Activated T-helper 17 cell treated with anti-CD3 and anti-CD28 coated beads, Interleukin-2, amount 50 U/mL, for 72 hours (primary cell): ENCODE measurements around the gene SERTAD4. TPM values are rescaled to one million over a fixed set of nuclear protein-coding genes. Genes with fewer than 3 reads are reported as not detected.
"Not testable (repeated sequence)": the region's sequence is repeated elsewhere in the genome, so short reads cannot be mapped to it uniquely, and the experiment has no call there.

Experiments
- ATAC-seq: fragments of 150-1000 bp; cut with Tn5 transposase; replicated peaks from 2 replicates; pipeline ENCODE4 v1.10.0; 2021; ENCODE audit warnings: mild to moderate bottlenecking, moderate library complexity
- H3K27ac Mint-ChIP-seq: one replicate; pipeline ENCODE4 v1.8.0; 2022; ENCODE audit warnings: mixed read lengths
- H3K27me3 Mint-ChIP-seq: one replicate; pipeline ENCODE4 v1.8.0; 2022; ENCODE audit warnings: mixed read lengths
- H3K36me3 Mint-ChIP-seq: one replicate; pipeline ENCODE4 v1.8.0; 2022; ENCODE audit warnings: low read depth, mild to moderate bottlenecking, mixed read lengths
- H3K4me1 Mint-ChIP-seq: one replicate; pipeline ENCODE4 v1.8.0; 2022; ENCODE audit warnings: mixed read lengths
- H3K4me3 Mint-ChIP-seq: one replicate; pipeline ENCODE4 v1.8.0; 2022; ENCODE audit warnings: mild to moderate bottlenecking, mixed read lengths
- H3K9me3 Mint-ChIP-seq: one replicate; pipeline ENCODE4 v1.8.0; 2022; ENCODE audit warnings: mixed read lengths
- total RNA-seq, 2 donors: library from RNA; stranded (reverse); gene quantifications; one replicate each; pipeline ENCODE4 v1.2.3, GENCODE V29; 2022

Gene SERTAD4
- total RNA-seq, 2 donors from 2014 or later = not detected

DNA sequence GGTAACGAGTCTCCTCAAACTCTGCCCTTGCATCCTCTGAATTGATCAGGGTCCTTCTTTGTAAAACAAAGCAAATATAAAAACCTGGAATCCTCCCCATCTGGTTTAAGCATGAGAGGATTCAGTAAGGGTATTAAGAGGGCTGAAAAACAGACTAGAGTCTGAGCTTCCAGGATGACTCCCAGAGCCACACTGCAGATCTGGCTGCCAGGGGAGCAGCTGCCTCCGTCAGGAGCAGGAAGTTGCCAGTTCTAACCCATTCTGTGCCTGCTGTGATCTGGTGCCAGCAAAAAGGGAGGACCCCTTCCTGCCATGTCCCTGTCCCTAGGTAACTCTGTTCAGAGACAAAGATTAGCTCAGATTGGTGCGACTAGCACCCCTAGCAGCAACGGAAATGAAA lies 27.5 kb downstream of the SERTAD4 start:
- H3K27ac Mint-ChIP-seq = no peak overlapping the region
- no peaks in the 10 kb centered on the region for H3K9me3 Mint-ChIP-seq
- no peaks in the 10 kb centered on the region for H3K36me3 Mint-ChIP-seq
- no peaks in the 10 kb centered on the region for H3K4me1 Mint-ChIP-seq
- H3K4me3 Mint-ChIP-seq = no peak overlapping the region
- no peak for ATAC-seq
- peaks cover 22% of the 10 kb centered on the region for H3K27me3 Mint-ChIP-seq

DNA sequence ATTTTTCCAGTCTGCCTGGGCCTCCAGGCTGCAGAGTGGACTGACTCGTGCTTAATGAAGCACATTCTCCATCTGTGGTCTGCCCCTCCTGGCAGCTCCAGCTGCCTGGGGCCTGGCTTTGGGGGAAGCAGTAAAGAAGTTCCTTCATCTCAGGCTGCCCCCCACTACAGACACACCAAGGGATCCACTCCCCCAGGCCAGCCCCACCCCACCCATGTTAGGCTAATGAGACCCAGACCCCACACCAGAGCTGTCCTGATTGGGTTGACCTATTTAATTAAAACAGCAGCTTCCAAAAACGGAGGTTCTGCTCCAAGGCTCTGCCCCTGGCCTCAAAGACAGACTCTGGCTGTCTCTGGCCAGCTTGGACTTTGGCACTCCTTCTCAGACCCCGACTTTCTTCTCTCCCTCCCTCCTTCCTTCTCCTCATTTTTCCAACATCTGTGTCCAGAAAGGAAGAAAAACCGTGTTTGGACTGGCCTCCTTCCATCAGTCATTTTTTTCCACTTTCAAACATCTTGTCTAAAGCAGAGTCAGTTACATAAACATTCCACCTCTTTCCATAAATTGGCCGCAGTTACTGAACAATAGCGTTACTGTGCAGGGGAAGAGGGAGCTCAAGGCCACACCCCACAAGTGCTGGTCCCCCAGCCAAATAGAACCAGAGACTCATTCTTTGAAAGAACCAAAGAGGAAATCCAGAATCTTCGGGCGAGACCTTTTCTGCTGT lies 29.7 kb downstream of the SERTAD4 start:
- ATAC-seq = no peak
- H3K4me1 Mint-ChIP-seq = no peaks in the 10 kb centered on the region
- H3K27me3 Mint-ChIP-seq = peaks cover 14% of the 10 kb centered on the region
- no peak overlapping the region for H3K4me3 Mint-ChIP-seq
- H3K27ac Mint-ChIP-seq = no peak overlapping the region
- H3K9me3 Mint-ChIP-seq = no peaks in the 10 kb centered on the region
- no peaks in the 10 kb centered on the region for H3K36me3 Mint-ChIP-seq

DNA sequence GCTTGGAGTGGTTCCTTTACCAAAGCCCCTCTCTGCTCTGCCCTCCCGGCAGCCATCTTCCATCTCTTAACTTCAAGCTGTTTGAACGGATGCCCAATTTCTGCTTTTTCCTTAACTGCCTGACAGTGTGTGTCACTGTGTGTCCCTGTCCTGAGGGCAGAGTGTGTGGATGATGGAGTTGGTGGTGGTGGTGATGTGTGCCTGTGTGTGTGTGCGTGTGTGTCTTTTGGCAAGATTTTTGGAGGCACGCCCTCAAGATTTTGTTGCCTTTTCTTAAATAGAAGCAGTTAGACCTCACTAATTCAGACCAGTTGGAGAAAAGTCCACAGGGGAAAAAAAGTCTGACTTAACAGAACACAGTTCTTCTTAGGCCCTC lies 30.3 kb downstream of the SERTAD4 start:
- Mint-ChIP-seq H3K4me1 (no peaks in the 10 kb centered on the region), H3K4me3 (no peak overlapping the region), H3K9me3 (no peaks in the 10 kb centered on the region), H3K27me3 (peaks cover 10% of the 10 kb centered on the region), H3K36me3 (no peaks in the 10 kb centered on the region), H3K27ac (no peak overlapping the region)
- no peak for ATAC-seq

DNA sequence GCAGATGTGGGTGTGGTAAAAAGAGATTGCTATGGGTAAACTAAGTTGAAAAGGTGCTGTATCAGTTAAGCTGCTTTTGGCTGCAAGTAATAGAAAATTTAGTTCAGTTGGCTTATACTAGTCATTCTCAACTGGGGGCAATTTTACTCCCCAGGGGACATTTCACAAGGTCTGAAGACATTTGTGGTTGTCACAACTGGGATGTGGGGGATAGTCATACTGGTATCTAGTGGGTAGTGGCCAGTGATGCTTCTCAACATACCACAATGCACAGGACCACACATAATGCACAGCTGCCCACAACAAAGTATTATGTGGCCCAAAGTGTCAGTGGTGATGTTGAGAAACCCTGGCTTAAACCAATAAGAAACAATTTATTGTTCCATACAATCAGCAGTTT lies 31.4 kb downstream of the SERTAD4 start:
- no peaks in the 10 kb centered on the region for H3K36me3 Mint-ChIP-seq
- no peak overlapping the region for H3K4me3 Mint-ChIP-seq
- H3K4me1 Mint-ChIP-seq = no peaks in the 10 kb centered on the region
- no peak overlapping the region for H3K27ac Mint-ChIP-seq
- no peak for ATAC-seq
- no peaks in the 10 kb centered on the region for H3K9me3 Mint-ChIP-seq
- peaks cover 14% of the 10 kb centered on the region for H3K27me3 Mint-ChIP-seq

DNA sequence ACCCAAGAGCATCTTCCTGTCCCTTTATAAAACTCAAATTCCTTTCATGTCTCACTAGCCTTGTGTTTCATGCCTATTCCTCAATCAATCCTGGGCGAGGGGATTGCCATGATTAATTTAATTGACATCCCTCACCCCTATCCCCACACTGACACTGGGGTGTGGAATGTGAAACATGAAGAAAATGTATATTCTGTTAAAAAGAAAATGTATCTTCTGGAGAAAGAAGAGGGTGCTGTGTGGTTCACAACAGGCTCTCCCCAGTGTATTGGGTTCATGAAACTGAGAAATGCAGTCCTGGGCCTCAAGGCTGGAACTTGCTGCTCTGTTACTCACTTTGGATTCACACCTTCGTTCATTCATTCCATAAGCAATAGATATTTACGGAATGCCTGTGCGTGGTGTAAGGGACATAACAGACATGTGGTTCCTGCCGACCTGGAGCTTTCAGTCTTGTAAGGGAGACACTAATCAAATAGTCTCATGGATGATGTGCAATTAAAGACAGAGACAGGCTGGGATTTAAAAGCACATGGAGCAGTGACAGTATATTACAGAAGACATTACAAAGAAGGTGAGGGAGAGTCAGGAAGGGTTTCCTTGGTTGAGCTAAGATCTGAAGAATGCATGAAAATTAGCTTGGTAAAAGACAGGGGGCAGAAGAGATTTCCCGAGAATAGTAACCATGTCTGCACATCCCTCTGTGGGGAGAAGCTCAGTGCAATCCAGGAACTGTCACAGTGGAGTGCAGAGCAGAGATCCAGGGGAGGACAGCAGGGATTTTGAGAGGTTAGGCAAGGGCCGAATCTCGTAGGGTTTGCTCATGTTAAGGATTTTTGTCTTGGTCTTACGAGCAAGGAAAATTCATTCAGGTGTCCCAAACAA lies 32.1 kb downstream of the SERTAD4 start:
- Mint-ChIP-seq H3K27ac (no peak overlapping the region), H3K9me3 (no peaks in the 10 kb centered on the region), H3K27me3 (peaks cover 13% of the 10 kb centered on the region), H3K36me3 (no peaks in the 10 kb centered on the region), H3K4me1 (no peaks in the 10 kb centered on the region), H3K4me3 (no peak overlapping the region)
- no peak for ATAC-seq

DNA sequence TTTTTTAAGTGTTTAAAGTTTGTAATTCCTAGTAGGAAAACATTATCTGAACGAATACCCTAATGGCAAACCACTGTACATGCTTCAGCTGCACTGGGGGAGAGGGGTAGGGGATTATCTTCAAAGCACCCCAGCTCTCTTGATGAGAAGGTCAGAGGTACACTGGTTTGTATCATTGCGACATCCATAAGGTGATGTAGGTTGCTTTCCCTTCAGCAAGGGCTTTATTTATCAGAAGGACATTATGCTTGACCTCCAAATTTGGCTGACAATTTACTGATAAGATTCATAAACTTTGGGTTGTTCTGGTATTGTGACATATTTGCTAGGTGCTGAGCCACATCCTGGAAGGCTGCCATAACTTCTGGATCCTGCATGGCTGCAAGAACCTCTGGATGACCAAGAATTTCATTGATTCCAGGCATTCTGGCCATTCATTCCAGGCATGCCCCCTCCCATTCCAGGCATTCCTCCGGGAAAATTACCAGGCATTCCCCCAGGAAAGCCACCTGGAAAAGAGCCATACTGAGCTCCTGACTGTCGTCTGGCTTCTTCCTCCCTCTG lies 32.9 kb downstream of the SERTAD4 start:
- not testable (repeated sequence) for H3K4me1 Mint-ChIP-seq, H3K36me3 Mint-ChIP-seq, H3K27ac Mint-ChIP-seq, H3K4me3 Mint-ChIP-seq, ATAC-seq, H3K9me3 Mint-ChIP-seq
- H3K27me3 Mint-ChIP-seq = peaks cover 17% of the 10 kb centered on the region

DNA sequence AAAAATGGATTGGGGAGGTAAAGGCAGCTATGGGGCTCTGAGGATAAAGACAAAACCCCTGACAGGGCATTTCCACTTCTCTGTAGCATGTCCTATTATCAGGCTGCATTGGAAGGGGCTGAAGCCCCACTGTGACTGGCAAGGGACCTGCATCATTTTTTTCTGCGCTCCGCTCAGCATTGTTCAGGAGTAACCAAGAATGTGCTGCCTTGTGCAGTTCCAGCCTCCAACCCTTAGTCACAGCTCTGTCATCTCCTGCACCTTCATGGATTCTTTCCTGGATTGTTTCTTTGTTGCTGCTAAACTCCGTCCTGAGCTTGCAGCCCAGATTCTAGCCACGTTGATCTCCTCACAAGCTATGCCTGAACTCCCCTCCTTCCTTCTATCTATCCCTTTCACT lies 37.4 kb downstream of the SERTAD4 start:
- Mint-ChIP-seq H3K27ac (no peak overlapping the region), H3K36me3 (no peaks in the 10 kb centered on the region), H3K27me3 (peaks cover 24% of the 10 kb centered on the region), H3K9me3 (no peaks in the 10 kb centered on the region), H3K4me3 (no peak overlapping the region), H3K4me1 (no peaks in the 10 kb centered on the region)
- ATAC-seq = no peak

DNA sequence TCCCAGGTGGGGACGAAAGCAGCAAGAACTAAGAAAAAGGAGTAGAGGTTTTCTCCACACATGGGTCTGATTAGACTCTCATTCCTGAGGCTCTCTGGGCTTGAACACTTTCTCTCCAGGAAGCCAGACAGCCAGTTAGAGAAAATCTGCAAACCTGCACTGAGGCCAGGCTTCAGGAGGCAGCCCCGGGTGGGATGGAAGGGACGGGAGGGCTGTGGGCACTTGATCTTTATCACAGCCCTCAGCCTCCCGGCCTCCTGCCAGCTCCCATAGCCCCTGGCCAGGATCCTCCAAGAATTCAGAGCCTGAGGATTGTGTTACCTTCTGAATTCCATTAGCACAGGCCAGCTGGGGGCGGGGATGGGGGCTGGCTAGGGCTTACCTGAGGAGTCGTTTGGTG lies 40.1 kb downstream of the SERTAD4 start:
- H3K36me3 Mint-ChIP-seq = no peaks in the 10 kb centered on the region
- peaks cover 23% of the 10 kb centered on the region for H3K27me3 Mint-ChIP-seq
- H3K9me3 Mint-ChIP-seq = no peaks in the 10 kb centered on the region

DNA sequence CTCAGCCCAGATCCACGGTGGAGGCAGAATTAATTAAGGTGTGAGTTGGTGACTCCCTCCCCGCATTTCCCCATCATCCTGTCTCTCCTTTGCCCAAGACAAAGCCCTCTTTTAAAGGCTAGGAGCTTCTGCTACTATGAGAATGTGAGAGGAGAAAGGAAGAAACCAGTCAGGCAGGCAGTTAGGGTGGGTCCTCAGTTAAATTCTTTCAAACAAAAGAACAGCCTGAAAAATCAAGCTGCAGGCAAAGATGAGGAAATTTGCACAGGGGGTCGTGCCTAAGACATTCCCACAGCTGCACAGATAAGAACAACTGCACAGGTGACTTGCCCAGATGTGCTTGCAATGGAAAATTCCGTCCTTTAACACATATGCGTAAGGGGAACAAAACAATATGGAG lies 47.6 kb downstream of the SERTAD4 start:
- Mint-ChIP-seq H3K9me3 (peaks cover 22% of the 10 kb centered on the region), H3K4me1 (no peaks in the 10 kb centered on the region), H3K4me3 (no peak overlapping the region), H3K36me3 (no peaks in the 10 kb centered on the region), H3K27ac (no peak overlapping the region), H3K27me3 (peaks cover 49% of the 10 kb centered on the region)
- no peak for ATAC-seq

More for the DNA sequence above, 40.1 kb downstream of the SERTAD4 start:
- no peak overlapping the region for H3K27ac Mint-ChIP-seq
- no peak for ATAC-seq
- no peaks in the 10 kb centered on the region for H3K4me1 Mint-ChIP-seq
- no peak overlapping the region for H3K4me3 Mint-ChIP-seq

DNA sequence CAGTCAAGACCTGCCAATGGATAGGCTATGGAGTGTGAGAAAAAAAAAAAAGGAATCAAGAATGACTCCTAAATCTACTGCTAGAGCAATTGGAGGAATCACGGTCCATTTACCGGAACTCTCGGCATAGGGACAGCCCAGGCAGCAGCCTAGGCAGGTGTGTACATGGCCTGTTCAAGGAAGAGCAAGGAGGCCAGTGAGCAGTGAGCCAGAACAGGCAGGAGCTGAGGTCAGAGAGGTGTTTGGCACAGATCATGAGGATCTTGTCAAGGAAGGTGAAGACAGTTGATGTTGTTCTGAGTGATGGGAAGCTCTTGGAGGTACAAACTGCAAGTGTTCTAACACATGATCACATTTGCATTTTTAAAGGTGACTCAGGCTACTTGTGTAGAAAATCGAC lies 55.5 kb downstream of the SERTAD4 start:
- Mint-ChIP-seq H3K36me3 (no peaks in the 10 kb centered on the region), H3K27me3 (peaks cover 60% of the 10 kb centered on the region), H3K4me3 (no peak overlapping the region), H3K4me1 (no peaks in the 10 kb centered on the region), H3K27ac (no peak overlapping the region), H3K9me3 (no peaks in the 10 kb centered on the region)
- no peak for ATAC-seq

DNA sequence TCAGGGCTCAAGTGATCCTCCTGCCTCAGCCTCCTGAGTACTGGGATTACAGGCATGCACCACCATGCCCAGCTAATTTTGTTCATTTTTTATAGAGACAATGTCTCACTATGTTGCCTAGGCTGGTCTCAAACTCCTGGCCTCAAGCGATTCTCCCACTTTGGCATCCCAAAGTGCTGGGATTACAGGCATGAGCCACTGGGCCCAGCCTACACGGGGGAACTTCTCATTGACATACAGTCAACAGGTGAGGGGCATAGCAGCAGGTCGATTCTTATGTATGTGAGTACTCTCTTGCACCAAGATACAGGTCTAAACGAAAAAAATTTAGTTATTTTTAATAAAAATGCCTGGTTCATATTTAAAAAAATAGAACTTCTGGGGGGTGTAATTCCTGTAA lies 56.7 kb downstream of the SERTAD4 start:
- H3K27ac Mint-ChIP-seq = no peak overlapping the region
- no peaks in the 10 kb centered on the region for H3K4me1 Mint-ChIP-seq
- peaks cover 51% of the 10 kb centered on the region for H3K27me3 Mint-ChIP-seq
- H3K36me3 Mint-ChIP-seq = no peaks in the 10 kb centered on the region
- no peak for ATAC-seq
- H3K4me3 Mint-ChIP-seq = no peak overlapping the region
- H3K9me3 Mint-ChIP-seq = no peaks in the 10 kb centered on the region

DNA sequence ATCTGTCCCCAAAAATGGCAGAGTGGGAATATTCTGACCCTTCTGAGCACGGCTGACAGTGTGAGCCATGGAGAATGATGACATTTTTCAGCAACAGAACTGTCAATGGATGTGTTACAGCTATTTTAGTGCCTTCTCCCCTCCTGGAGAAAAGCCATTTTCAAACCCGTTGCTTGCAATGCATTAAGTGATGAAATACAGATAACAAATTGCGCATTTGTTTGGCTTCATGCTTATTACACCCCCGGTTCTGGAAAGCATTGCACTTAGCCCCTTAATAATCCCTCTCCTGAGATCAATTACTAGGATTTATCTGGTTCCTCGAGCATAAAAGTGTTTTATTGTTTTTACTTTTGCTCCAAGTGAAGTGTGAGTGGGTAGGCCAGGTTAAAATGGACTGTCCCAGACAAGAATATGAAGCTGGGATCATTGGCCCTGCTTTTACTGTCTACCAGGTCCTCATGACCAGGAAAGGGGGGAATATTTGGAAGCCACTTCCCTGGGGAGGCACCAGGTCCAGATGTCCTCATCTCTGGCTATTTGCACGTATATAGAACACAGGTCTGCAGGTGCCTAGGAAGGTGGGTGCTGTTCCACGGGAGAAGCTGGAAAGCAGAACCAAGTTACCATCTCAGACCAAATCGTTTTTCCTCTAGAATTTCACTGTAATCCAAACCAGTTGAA lies 58.6 kb downstream of the SERTAD4 start:
- no peaks in the 10 kb centered on the region for H3K4me1 Mint-ChIP-seq
- ATAC-seq = no peak

DNA sequence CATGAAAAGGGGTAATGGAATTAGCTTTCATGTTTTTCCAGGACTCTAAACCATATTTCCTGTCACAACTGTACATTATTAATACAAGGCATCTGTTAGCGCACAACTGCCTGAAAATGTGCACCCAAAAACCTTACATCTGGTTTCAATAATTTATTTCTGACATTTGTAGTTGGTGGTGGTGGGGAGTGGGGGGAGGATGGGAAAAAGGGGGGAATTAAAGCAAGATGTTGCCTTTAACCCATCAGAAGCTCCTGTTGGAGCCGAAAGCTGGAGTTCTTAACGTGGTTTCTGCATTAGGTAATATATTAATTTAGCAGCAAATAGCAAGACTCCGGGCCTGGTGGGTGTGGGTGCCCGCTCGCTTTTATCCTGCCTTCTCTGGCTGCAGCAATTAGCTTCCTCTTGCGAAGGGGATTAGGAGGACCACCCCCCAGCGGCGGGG lies 59.2 kb downstream of the SERTAD4 start:
- H3K27me3 Mint-ChIP-seq = peaks cover 50% of the 10 kb centered on the region
- H3K4me3 Mint-ChIP-seq = no peak overlapping the region
- no peak overlapping the region for H3K27ac Mint-ChIP-seq
- H3K36me3 Mint-ChIP-seq = no peaks in the 10 kb centered on the region
- H3K9me3 Mint-ChIP-seq = no peaks in the 10 kb centered on the region
- no peak for ATAC-seq
- no peaks in the 10 kb centered on the region for H3K4me1 Mint-ChIP-seq

More for the DNA sequence above, 58.6 kb downstream of the SERTAD4 start:
- Mint-ChIP-seq H3K9me3 (no peaks in the 10 kb centered on the region), H3K4me3 (no peak overlapping the region), H3K27me3 (peaks cover 50% of the 10 kb centered on the region), H3K27ac (no peak overlapping the region), H3K36me3 (no peaks in the 10 kb centered on the region)

DNA sequence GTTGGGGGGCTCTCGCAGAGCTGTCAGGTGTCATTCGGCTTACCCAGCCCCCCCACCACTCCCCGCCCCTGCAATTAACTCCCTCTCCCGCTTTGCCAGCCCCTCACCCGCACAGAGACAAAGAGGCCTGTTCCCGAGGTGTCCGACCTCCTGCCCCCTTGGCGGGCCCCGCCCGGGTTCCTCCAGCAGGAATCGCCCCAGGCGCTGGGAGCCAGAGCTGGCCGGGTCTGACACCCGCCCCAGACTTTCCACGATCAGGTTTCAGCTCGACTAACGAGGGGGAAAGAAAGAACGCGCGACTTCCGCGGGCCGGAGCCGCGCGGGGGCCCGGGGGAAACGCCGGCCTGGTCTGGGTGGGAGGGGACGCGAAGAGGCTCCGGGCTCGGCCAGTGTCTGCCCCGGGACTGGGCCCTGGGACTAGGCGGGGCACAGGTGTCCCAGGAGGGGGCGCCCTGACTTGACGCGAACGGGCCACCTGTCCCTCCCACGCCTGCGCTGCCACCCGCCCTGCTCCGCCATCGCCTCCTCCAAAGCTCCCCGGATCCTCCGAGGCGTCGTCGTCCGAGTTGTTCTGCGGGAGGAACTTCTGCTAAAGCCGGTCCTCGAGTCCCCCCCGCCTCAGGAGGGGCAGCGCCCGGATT lies 59.8 kb downstream of the SERTAD4 start:
- no peaks in the 10 kb centered on the region for H3K9me3 Mint-ChIP-seq
- H3K4me1 Mint-ChIP-seq = no peaks in the 10 kb centered on the region
- no peak overlapping the region for H3K27ac Mint-ChIP-seq
- H3K4me3 Mint-ChIP-seq = peak overlapping the region; percentile 52
- H3K36me3 Mint-ChIP-seq = no peaks in the 10 kb centered on the region
- ATAC-seq = peak; percentile 70
- peaks cover 50% of the 10 kb centered on the region for H3K27me3 Mint-ChIP-seq
